HG02642 (cell line): ENCODE results near the gene SCRN1.

ENCODE experiments used
- ATAC-seq: cut with Tn5 transposase; IDR thresholded peaks from one replicate; pipeline ENCODE4 v1.9.1; 2021; ENCODE audit warnings: mild to moderate bottlenecking; ENCODE audit not compliant: unreplicated experiment, poor library complexity

The SCRN1 gene

GRCh38 chr7:29873644-29874294, 115.8 kb downstream of the SCRN1 start:
- ATAC-seq: no peak

DNA sequence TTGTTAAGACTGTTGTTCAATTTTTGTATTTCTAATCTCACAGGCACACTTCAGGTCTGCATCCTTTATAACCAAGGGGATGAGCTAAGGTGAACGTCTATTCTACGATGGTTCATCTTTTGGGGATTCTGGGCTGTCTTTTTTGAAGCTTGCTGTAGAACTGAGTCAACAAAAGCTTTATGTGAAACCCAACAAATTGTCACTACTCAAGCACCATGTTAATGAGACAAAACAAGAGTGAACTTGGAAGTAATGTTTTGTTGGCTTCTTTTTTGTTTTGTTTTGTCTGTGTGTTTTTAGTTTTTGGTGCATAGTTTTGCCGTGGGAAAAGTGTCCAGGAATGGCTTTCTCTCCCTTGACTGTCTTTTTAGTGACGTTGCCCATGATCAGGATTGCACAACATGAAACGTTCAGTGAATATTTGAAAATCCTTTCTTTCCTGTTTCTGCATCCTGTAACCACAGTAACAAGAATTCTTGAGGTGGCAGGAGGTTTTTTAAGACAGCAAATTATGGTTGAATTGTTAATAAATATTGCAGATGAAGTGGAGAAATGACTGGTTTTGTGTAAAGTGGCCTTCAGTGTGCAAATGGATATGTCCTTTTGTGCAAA, 117.7 kb downstream of the SCRN1 start:
- ATAC-seq: no peak
